Suprapubic skin (tissue), 3 donors: Measurements from ENCODE around the gene CUL7.

Experiments
- POLR2A ChIP-seq, 2 donors: fragments of 450-650 bp; IDR thresholded peaks; one replicate each; pipeline ENCODE4 v1.6.1; 2017; ENCODE audit warnings: antibody characterized with exemption in 2 of 2, mild to moderate bottlenecking in 2 of 2, moderate library complexity in 2 of 2
- TF ChIP-seq, protein P1 (sequence below), 2 donors: fragments of 200-600 bp in 1 of 2; fragments of 450-650 bp in 1 of 2; sonication (generic) in 1 of 2; IDR thresholded peaks; one replicate each; pipeline ENCODE4 v1.5.1; 2016 to 2019; ENCODE audit warnings: antibody characterized with exemption in 2 of 2, mild to moderate bottlenecking in 1 of 2, moderate library complexity in 1 of 2

- no peak for TF ChIP-seq POLR2A (IDR thresholded peaks at IDR 0.05)
- TF ChIP-seq, protein P1, sequence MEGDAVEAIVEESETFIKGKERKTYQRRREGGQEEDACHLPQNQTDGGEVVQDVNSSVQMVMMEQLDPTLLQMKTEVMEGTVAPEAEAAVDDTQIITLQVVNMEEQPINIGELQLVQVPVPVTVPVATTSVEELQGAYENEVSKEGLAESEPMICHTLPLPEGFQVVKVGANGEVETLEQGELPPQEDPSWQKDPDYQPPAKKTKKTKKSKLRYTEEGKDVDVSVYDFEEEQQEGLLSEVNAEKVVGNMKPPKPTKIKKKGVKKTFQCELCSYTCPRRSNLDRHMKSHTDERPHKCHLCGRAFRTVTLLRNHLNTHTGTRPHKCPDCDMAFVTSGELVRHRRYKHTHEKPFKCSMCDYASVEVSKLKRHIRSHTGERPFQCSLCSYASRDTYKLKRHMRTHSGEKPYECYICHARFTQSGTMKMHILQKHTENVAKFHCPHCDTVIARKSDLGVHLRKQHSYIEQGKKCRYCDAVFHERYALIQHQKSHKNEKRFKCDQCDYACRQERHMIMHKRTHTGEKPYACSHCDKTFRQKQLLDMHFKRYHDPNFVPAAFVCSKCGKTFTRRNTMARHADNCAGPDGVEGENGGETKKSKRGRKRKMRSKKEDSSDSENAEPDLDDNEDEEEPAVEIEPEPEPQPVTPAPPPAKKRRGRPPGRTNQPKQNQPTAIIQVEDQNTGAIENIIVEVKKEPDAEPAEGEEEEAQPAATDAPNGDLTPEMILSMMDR (IDR thresholded peaks at IDR 0.05) = no peak
Measured at GRCh38 chr6:43074847-43075669, 21.4 kb upstream of the CUL7 start.
